Activated naive CD8-positive, alpha-beta T cell treated with anti-CD3 and anti-CD28 coated beads, Interleukin-2, amount 10 ng/mL, durations not matched to agents 7 days and 5 days (primary cell): ENCODE results near the gene SZT2. TPM values are rescaled to one million over a fixed set of nuclear protein-coding genes. Genes with fewer than 3 reads are reported as not detected.

ENCODE experiments used
- ATAC-seq: fragments of 150-1000 bp; cut with Tn5 transposase; one replicate; pipeline ENCODE4 v1.10.0; 2021; ENCODE audit warnings: low read depth, moderate library complexity
- POLR2A ChIA-PET: fragments of 350-600 bp; sonication (Branson Sonifier 250); formaldehyde crosslinking; loops from one replicate; lab custom pipeline; 2021; ENCODE audit warnings: antibody characterized with exemption; lab: Charles Lee
- DNase-seq: peaks from one replicate; pipeline ENCODE4 v3.0.0; 2021
- H3K27ac Mint-ChIP-seq: one replicate; pipeline ENCODE4 v1.8.0; 2022; ENCODE audit warnings: mild to moderate bottlenecking, mixed read lengths
- H3K27me3 Mint-ChIP-seq: one replicate; pipeline ENCODE4 v1.8.0; 2022; ENCODE audit warnings: mild to moderate bottlenecking, moderate library complexity, mixed read lengths
- H3K36me3 Mint-ChIP-seq: one replicate; pipeline ENCODE4 v1.8.0; 2021; ENCODE audit warnings: mild to moderate bottlenecking, mixed read lengths
- H3K4me1 Mint-ChIP-seq: one replicate; pipeline ENCODE4 v1.8.0; 2021; ENCODE audit warnings: mixed read lengths
- H3K4me3 Mint-ChIP-seq: one replicate; pipeline ENCODE4 v1.8.0; 2022; ENCODE audit warnings: mild to moderate bottlenecking, moderate library complexity, mixed read lengths
- H3K9me3 Mint-ChIP-seq: one replicate; pipeline ENCODE4 v1.8.0; 2021; ENCODE audit warnings: mixed read lengths
- microRNA-seq: library from miRNA; unstranded; fragments of <30 nt; microRNA quantifications from one replicate; pipeline ENCODE4 v1.2.0, GENCODE V29; 2022
- total RNA-seq, 2 experiments: library from RNA; stranded (reverse); gene quantifications; one replicate each; pipeline ENCODE4 v1.2.3, GENCODE V29; 2021

SZT2 gene
- total RNA-seq, 2 experiments from 2014 or later, result 84.8 to 88.2 TPM

GRCh38 chr1:43503534-43503933 is 113.8 kb downstream of the SZT2 start:
- DNase-seq (no peak), ATAC-seq (no peak)
- H3K4me3 Mint-ChIP-seq, result no peak overlapping the region
- H3K36me3 Mint-ChIP-seq, result no peaks in the 10 kb centered on the region
- POLR2A ChIA-PET, result no interaction called here
- no peaks in the 10 kb centered on the region for H3K4me1 Mint-ChIP-seq
- H3K9me3 Mint-ChIP-seq, result no peaks in the 10 kb centered on the region
- peaks cover 5% of the 10 kb centered on the region for H3K27me3 Mint-ChIP-seq
- no peak overlapping the region for H3K27ac Mint-ChIP-seq

Small RNAs within 50 kb of the gene (microRNA-seq; reads per million reads assigned to microRNA genes)
- gene MIR6734, result 2.1 reads per million
- not detected for gene MIR6735

Other genes starting within 250 kb of the SZT2 start
- gene EBNA1BP2, start 217.6 kb upstream of the SZT2 start, total RNA-seq, result 10 to 100 TPM; 34.5 to 40.0 TPM
- not detected for gene CFAP57, start 217.6 kb upstream of the SZT2 start, total RNA-seq
- gene TMEM125, start 119.9 kb upstream of the SZT2 start, total RNA-seq, result not detected
- gene C1orf210, start 104.3 kb upstream of the SZT2 start, total RNA-seq, result not detected
- under 1 TPM; 0.23 to 0.75 TPM for gene TIE1, start 88.9 kb upstream of the SZT2 start, total RNA-seq
- not detected for gene MPL, start 52.1 kb upstream of the SZT2 start, total RNA-seq
- 100 to 1,000 TPM; 107 to 123 TPM for gene CDC20, start 30.9 kb upstream of the SZT2 start, total RNA-seq
- gene ELOVL1, start 21.9 kb upstream of the SZT2 start, total RNA-seq, result 10 to 100 TPM; 51.3 to 53.7 TPM
- gene MED8, start 99 bp upstream of the SZT2 start, total RNA-seq, result 10 to 100 TPM; 34.3 to 35.3 TPM
- 10 to 100 TPM; 18.3 to 21.3 TPM for gene HYI, start 64.0 kb downstream of the SZT2 start, total RNA-seq
- gene PTPRF, start 141.0 kb downstream of the SZT2 start, total RNA-seq, result 1 to 10 TPM; 1.8 to 2.3 TPM